H7 (cell line): ENCODE data around the gene ELOVL6. TPM values are rescaled to one million over a fixed set of nuclear protein-coding genes. Genes with fewer than 3 reads are reported as not detected.
A peak's percentile ranks its signal among the peaks of the same experiment; 100 is the strongest.

Experiments
- DNase-seq: peaks from one replicate; pipeline ENCODE4 v3.0.0; 2012
- H3K27me3 ChIP-seq: 2 replicates; pipeline ENCODE4 v1.6.0; 2011; ENCODE audit warnings: mild to moderate bottlenecking, low read length; ENCODE audit not compliant: control insufficient read depth, insufficient read depth
- H3K36me3 ChIP-seq: replicated peaks from 2 replicates; pipeline ENCODE4 v1.5.1; 2011; ENCODE audit warnings: low read length; ENCODE audit not compliant: control insufficient read depth, insufficient read depth
- H3K4me3 ChIP-seq: 2 replicates; pipeline ENCODE4 v1.5.1; 2011; ENCODE audit warnings: low read depth, mild to moderate bottlenecking, control low read depth, low read length, moderate library complexity; ENCODE audit not compliant: insufficient read depth
- total RNA-seq: library from RNA; depleted of rRNA; stranded (reverse); fragments of >200 nt; shearing (Covaris generic); gene quantifications from 2 replicates; pipeline ENCODE4 v1.2.3, GENCODE V29; 2014

ELOVL6 gene
- total RNA-seq, 1 experiment from 2014 or later, result 22.8 TPM

GRCh38 chr4:110190249-110190648, 8.2 kb downstream of the ELOVL6 start:
- Histone ChIP-seq H3K4me3 (no peak overlapping the region), H3K36me3 (peaks cover 2% of the 10 kb centered on the region; the same call in 1 of the 2 replicates), H3K27me3 (no peaks in the 10 kb centered on the region)
- DNase-seq, result no peak

- no peak overlapping the region for H3K4me3 ChIP-seq
- DNase-seq, result no peak
- H3K27me3 ChIP-seq, result no peaks in the 10 kb centered on the region
- H3K36me3 ChIP-seq, result peaks cover 2% of the 10 kb centered on the region; the same call in 1 of the 2 replicates
Measured at GRCh38 chr4:110188113-110188512, 10.3 kb downstream of the ELOVL6 start.

DNA sequence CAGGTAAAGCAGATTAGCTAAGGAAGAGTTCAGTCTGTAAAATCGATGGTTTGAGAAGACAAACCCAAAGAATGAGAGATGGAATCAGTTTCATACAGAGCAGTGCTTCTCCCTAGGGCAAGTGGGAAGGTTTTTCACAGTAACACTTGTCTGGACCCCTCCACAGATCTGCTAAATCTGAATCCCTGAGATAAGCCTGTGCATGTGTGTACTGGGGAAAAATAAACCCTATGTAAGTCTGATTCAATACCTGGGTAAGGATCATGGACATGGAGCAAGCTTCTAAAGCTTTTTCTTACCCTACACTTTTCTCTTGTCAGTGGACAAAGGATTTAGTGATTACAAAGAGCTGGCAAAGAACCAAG, 13.6 kb downstream of the ELOVL6 start:
- Histone ChIP-seq H3K36me3 (peaks cover 2% of the 10 kb centered on the region; the same call in 1 of the 2 replicates), H3K27me3 (no peaks in the 10 kb centered on the region), H3K4me3 (no peak overlapping the region)
- no peak for DNase-seq

GRCh38 chr4:110184140-110184790, 14.2 kb downstream of the ELOVL6 start:
- H3K4me3 ChIP-seq, result no peak overlapping the region
- H3K27me3 ChIP-seq, result no peaks in the 10 kb centered on the region
- peak; percentile 26 for DNase-seq
- peaks cover 2% of the 10 kb centered on the region; the same call in 1 of the 2 replicates for H3K36me3 ChIP-seq

GRCh38 chr4:110183643-110184042, 14.8 kb downstream of the ELOVL6 start:
- Histone ChIP-seq H3K36me3 (no peaks in the 10 kb centered on the region), H3K4me3 (no peak overlapping the region), H3K27me3 (no peaks in the 10 kb centered on the region)
- no peak for DNase-seq

DNA sequence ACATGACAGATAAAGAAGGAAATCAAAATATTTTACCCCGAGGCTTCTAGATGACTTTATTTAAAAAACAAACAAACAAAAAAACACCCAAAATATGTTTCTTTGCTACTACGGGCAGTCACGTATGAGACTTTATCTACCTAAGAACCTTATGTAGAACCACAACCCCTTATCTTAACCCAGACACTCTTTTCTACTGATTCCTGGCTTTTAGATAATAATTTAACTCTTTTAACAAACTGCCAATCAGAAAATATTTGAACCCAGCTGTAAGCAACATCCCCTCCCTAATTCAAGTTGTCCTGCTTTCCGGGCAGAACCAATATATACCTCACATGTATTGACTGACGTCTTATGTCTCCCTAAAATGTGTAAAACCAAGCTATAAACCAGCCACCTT, 15.4 kb downstream of the ELOVL6 start:
- no peak for DNase-seq
- no peak overlapping the region for H3K4me3 ChIP-seq
- H3K36me3 ChIP-seq, result no peaks in the 10 kb centered on the region; the same call in 1 of the 2 replicates
- no peaks in the 10 kb centered on the region for H3K27me3 ChIP-seq

- no peak for DNase-seq
- Histone ChIP-seq H3K4me3 (no peak overlapping the region), H3K27me3 (no peaks in the 10 kb centered on the region), H3K36me3 (no peaks in the 10 kb centered on the region; the same call in none of the 2 replicates)
Measured at GRCh38 chr4:110181890-110182289, 16.5 kb downstream of the ELOVL6 start.

DNA sequence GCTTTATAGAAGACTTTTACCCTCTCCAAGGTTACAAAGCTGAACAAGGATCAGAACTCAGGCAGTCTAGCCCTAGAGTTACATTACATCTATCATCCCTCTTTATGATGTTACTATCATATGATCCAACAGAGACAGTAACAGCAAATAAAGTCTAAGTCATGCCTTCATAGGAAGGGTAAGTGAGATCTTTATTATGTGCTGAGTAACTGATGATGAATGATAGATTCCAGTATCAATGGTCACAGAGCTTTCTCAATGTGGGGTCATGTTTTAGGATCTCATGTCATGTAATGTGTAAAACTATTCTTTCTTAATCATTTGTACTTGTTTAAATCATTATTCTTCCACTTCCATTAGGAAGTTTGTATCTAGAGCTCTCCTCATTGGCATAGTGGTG, 22.8 kb downstream of the ELOVL6 start:
- H3K27me3 ChIP-seq, result no peaks in the 10 kb centered on the region
- DNase-seq, result no peak
- no peaks in the 10 kb centered on the region; the same call in none of the 2 replicates for H3K36me3 ChIP-seq
- H3K4me3 ChIP-seq, result no peak overlapping the region

- H3K36me3 ChIP-seq, result no peaks in the 10 kb centered on the region; the same call in none of the 2 replicates
- H3K4me3 ChIP-seq, result no peak overlapping the region
- no peaks in the 10 kb centered on the region for H3K27me3 ChIP-seq
- DNase-seq, result no peak
Measured at GRCh38 chr4:110172972-110173371, 25.4 kb downstream of the ELOVL6 start.

GRCh38 chr4:110171971-110172370, 26.4 kb downstream of the ELOVL6 start:
- no peaks in the 10 kb centered on the region for H3K27me3 ChIP-seq
- no peak for DNase-seq
- H3K4me3 ChIP-seq, result no peak overlapping the region
- no peaks in the 10 kb centered on the region; the same call in none of the 2 replicates for H3K36me3 ChIP-seq

GRCh38 chr4:110170861-110171260, 27.6 kb downstream of the ELOVL6 start:
- Histone ChIP-seq H3K4me3 (no peak overlapping the region), H3K27me3 (no peaks in the 10 kb centered on the region), H3K36me3 (no peaks in the 10 kb centered on the region; the same call in none of the 2 replicates)
- no peak for DNase-seq

DNA sequence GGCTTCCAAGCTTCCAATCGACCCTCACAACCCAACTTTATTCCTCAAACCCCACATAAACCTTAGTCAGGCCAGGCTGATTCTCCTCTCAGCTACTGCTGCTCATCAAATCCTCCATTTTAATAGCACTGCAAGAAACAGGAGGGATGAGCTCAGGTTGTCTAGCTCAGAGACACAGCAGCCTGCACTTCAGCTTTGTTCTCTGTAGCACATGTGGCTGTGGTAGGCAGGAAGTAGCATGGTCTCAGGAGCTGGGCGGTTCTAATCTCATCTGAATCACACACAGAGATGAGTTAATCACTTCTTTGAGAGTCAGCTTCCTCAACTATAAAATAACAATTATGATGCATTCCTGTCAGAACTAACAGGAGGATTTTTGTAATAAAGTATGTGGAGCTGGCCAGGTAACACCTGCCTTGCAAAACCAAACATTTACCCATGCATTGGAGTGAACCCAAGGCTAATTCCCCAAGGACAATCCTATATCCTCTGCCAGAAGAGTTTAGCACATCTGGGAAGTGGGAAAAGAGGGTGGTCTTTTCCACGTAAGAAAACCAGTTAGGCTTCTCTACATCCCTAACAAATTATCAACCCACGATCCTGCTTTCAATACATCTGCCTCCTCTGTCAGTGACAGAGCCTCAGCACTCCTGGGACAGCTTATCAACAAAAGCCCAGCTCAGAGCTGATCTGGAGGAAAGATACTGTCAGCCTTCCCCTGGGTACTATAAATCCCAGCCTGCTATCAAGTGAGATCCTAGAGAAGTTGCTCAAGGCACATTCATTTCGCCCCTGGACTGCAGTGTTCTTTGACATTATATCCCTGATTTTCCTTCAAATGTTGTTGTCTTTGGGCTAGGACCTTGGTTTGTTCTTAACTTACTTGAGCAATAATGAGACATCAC, 32.8 kb downstream of the ELOVL6 start:
- peaks cover 1% of the 10 kb centered on the region for H3K36me3 ChIP-seq
- DNase-seq, result no peak
- no peak overlapping the region for H3K4me3 ChIP-seq
- H3K27me3 ChIP-seq, result no peaks in the 10 kb centered on the region

DNA sequence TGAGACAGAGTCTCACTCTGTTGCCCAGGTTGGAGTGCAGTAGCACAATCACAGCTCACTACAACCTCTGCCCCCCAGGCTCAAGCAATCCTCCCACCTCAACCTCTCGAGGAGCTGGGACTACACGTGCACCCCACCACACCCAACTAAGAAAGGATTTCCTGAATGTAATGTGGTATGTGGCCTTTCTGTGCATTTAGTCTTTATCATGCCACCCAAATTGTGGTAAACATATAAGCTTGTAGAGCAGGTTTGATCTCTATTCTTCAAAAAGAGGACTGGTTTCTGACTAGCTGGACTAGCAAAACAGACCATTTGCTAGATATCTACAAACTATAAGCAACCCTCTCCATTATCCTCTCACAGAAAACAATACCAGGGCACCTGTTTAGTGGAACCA, 33.6 kb downstream of the ELOVL6 start:
- H3K4me3 ChIP-seq, result no peak overlapping the region
- peaks cover 1% of the 10 kb centered on the region for H3K36me3 ChIP-seq
- no peaks in the 10 kb centered on the region for H3K27me3 ChIP-seq
- no peak for DNase-seq

DNA sequence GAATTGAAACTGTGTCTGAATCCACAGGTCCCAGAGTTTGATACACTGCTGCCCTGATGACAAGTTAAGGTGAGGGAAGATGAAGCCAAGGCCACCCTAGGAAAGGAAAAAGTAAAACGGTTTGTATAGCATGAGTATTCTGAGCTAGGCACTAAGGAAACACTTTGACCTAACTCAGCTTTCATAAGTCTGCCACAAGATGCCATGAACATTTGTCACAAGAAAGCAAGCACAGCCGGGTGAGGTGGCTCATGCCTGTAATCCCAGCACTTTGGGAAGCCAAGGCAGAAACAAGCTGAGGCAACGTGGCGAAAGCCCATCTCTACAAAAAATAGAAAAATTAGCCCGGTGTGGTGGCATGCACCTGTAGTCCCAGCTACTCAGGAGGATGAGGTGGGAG, 34.2 kb downstream of the ELOVL6 start:
- H3K27me3 ChIP-seq, result no peaks in the 10 kb centered on the region
- no peak overlapping the region for H3K4me3 ChIP-seq
- H3K36me3 ChIP-seq, result peaks cover 1% of the 10 kb centered on the region
- DNase-seq, result no peak
